Measurements from ENCODE around the gene DNAJB6.

DNA sequence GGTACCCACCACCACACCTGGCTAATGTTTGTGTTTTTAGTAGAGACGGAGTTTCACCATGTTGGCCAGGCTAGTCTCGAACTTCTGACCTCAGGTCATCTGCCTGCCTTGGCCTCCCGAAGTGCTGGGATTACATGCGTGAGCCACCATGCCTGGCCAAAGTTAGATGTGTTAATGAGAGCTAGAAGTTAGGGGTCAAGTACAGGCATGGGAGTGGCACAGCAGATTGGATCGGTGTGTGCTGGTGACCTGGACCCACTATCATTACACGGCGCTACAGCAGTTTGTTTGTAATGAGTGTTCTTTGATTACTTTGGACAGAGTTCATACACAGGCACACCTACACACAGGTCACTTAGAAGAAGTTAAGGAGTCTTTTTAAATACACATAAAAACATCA is 36.7 kb downstream of the DNAJB6 start:
- TF ChIP-seq, protein P1, sequence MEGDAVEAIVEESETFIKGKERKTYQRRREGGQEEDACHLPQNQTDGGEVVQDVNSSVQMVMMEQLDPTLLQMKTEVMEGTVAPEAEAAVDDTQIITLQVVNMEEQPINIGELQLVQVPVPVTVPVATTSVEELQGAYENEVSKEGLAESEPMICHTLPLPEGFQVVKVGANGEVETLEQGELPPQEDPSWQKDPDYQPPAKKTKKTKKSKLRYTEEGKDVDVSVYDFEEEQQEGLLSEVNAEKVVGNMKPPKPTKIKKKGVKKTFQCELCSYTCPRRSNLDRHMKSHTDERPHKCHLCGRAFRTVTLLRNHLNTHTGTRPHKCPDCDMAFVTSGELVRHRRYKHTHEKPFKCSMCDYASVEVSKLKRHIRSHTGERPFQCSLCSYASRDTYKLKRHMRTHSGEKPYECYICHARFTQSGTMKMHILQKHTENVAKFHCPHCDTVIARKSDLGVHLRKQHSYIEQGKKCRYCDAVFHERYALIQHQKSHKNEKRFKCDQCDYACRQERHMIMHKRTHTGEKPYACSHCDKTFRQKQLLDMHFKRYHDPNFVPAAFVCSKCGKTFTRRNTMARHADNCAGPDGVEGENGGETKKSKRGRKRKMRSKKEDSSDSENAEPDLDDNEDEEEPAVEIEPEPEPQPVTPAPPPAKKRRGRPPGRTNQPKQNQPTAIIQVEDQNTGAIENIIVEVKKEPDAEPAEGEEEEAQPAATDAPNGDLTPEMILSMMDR (IDR thresholded peaks at IDR 0.05), result no peak
- TF ChIP-seq POLR2A (IDR thresholded peaks at IDR 0.05) (no peak), EP300 (IDR thresholded peaks at IDR 0.05) (no peak), POLR2AphosphoS5 (IDR thresholded peaks at IDR 0.05) (no peak)
